ENCODE data around the gene KIRREL2.
"Not testable (repeated sequence)": the region's sequence is repeated elsewhere in the genome, so short reads cannot be mapped to it uniquely, and the experiment has no call there.

DNA sequence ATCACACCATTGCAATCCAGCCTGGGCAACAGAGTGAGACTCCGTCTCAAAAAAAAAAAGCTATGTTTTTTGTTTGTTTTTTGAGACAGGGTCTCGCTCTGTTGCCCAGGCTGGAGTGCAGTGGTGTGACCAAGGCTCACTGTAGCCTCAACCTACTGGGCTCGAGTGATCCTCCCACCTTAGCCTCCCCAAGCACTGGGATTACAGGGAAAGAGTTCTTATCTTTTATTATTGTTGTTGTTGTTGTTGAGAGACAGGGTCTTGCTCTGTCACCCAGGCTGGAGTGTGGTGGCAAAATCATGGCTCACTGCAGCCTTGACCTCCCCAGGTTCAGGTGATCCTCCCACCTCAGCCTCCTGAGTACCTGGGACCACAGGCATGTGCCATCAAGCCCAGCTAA lies 35.1 kb downstream of the KIRREL2 start:
- not testable (repeated sequence) for TF ChIP-seq EZH2phosphoT487 (IDR thresholded peaks at IDR 0.05; ENCODE audit: borderline replicate concordance)
- TF ChIP-seq, protein P1, sequence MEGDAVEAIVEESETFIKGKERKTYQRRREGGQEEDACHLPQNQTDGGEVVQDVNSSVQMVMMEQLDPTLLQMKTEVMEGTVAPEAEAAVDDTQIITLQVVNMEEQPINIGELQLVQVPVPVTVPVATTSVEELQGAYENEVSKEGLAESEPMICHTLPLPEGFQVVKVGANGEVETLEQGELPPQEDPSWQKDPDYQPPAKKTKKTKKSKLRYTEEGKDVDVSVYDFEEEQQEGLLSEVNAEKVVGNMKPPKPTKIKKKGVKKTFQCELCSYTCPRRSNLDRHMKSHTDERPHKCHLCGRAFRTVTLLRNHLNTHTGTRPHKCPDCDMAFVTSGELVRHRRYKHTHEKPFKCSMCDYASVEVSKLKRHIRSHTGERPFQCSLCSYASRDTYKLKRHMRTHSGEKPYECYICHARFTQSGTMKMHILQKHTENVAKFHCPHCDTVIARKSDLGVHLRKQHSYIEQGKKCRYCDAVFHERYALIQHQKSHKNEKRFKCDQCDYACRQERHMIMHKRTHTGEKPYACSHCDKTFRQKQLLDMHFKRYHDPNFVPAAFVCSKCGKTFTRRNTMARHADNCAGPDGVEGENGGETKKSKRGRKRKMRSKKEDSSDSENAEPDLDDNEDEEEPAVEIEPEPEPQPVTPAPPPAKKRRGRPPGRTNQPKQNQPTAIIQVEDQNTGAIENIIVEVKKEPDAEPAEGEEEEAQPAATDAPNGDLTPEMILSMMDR (conservative IDR thresholded peaks at IDR 0.05; ENCODE audit: low read length) = not testable (repeated sequence)
